ENCODE data around the gene CLNK. TPM values are rescaled to one million over a fixed set of nuclear protein-coding genes. Genes with fewer than 3 reads are reported as not detected.

Gene CLNK
- total RNA-seq, 1 experiment from 2014 or later, result not detected

GRCh38 chr4:10480616-10481015 lies 204.0 kb downstream of the CLNK start (continued):
- no peak for TF ChIP-seq SRF (IDR thresholded peaks at IDR 0.05; ENCODE audit: low read depth)
- TF ChIP-seq CBX3 (IDR thresholded peaks at IDR 0.05; ENCODE audit: low read depth), result no peak
- TF ChIP-seq EGR1 (IDR thresholded peaks at IDR 0.05; ENCODE audit: low read depth), result no peak

DNA sequence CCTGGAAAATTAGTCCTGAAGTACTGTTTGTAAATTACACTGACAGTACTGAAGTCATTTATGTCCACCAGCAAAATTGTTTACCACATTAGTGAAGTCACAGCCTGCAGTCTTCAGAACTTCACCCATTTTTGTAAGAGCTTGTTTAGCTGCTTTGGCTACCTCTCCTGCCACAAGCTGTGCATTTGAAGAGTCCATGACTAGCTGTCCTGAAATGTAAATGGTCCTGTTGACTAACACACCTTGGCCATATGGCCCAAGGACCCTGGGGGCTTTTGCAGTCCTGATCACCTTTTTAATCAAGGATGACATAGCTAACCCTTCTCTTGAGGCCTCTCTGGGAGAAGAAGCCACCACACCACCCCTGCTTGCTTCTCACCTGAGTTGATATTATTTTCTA lies 205.9 kb downstream of the CLNK start:
- Histone ChIP-seq H3K4me1 (ENCODE audit: control insufficient read depth in 1 of 2, insufficient read depth in 2 of 2, low read length in 2 of 2) (no peaks in the 10 kb centered on the region), H3K9ac (ENCODE audit: low read length) (no peak overlapping the region), H3K27me3 (ENCODE audit: insufficient read depth, low read length) (no peaks in the 10 kb centered on the region), H2AFZ (ENCODE audit: low read depth, low read length, poor library complexity, severe bottlenecking) (no peak overlapping the region), H3K9me2 (ENCODE audit: insufficient read depth) (no peaks in the 10 kb centered on the region), H4K20me1 (ENCODE audit: insufficient read depth) (no peaks in the 10 kb centered on the region), H3K4me3 (replicated peaks in 1 of 2; ENCODE audit: low read depth in 1 of 2, low read length in 2 of 2) (no peak overlapping the region), H3K36me3 (ENCODE audit: control insufficient read depth in 1 of 2, insufficient read depth in 2 of 2, low read length in 2 of 2) (no peaks in the 10 kb centered on the region), H3K9me3 (ENCODE audit: control insufficient read depth in 1 of 2, insufficient read depth in 1 of 2, low read depth in 1 of 2, low read length in 2 of 2) (no peaks in the 10 kb centered on the region), H3K27ac (ENCODE audit: low read depth, low read length) (no peak overlapping the region), H3K79me2 (ENCODE audit: insufficient read depth, low read length) (no peaks in the 10 kb centered on the region), H3K4me2 (ENCODE audit: low read length) (no peak overlapping the region)
- DNase-seq (ENCODE audit: low read depth, low spot score) (no peak), ATAC-seq (no peak)
- CTCF ChIA-PET, result no interaction called here
- intact Hi-C loops (cut with micrococcal nuclease), result no loop called here
- no TSS peak for BruUV-seq (replicated peaks)
- RAD21 ChIA-PET (ENCODE audit: low non-redundant PET in 1 of 2, low total read pairs in 2 of 2, uncharacterized antibody in 2 of 2, unreplicated experiment in 2 of 2), result interaction anchor here in 1 of 2 experiments (0.6 kb wide), 1 partner anchor 190 kb away, joined by 3 read pairs; no protein-coding TSS in a partner anchor
- POLR2A ChIA-PET, result no interaction called here
- TF ChIP-seq EGR1 (IDR thresholded peaks at IDR 0.05; ENCODE audit: low read depth) (no peak), EZH2phosphoT487 (IDR thresholded peaks at IDR 0.05; ENCODE audit: borderline replicate concordance) (no peak), POLR2A (IDR thresholded peaks at IDR 0.05; ENCODE audit: borderline replicate concordance, extremely low read depth, insufficient read depth, insufficient read length) (no peak), CEBPB (IDR thresholded peaks at IDR 0.05; ENCODE audit: low read depth) (no peak), SRF (IDR thresholded peaks at IDR 0.05; ENCODE audit: low read depth) (no peak), CBX3 (IDR thresholded peaks at IDR 0.05; ENCODE audit: low read depth) (no peak), SP1 (IDR thresholded peaks at IDR 0.05; ENCODE audit: low read depth) (no peak), SIN3A (IDR thresholded peaks at IDR 0.05; ENCODE audit: low read depth) (no peak), CTCF (IDR thresholded peaks at IDR 0.05 in 2 of 3, conservative IDR thresholded peaks at IDR 0.05 in 1 of 3; ENCODE audit: borderline replicate concordance in 1 of 3, insufficient read depth in 1 of 3, low read depth in 2 of 3, low read length in 2 of 3) (no peak), ELF1 (IDR thresholded peaks at IDR 0.05; ENCODE audit: borderline replicate concordance, low read depth) (no peak), JUND (IDR thresholded peaks at IDR 0.05) (no peak), REST (IDR thresholded peaks at IDR 0.05; ENCODE audit: low read depth) (no peak), ZNF274 (IDR thresholded peaks at IDR 0.05; ENCODE audit: low read depth, low read length) (no peak), EZH2 (IDR thresholded peaks at IDR 0.05) (no peak), RAD21 (IDR thresholded peaks at IDR 0.05; ENCODE audit: low read depth) (no peak)
- TF ChIP-seq, protein P1, sequence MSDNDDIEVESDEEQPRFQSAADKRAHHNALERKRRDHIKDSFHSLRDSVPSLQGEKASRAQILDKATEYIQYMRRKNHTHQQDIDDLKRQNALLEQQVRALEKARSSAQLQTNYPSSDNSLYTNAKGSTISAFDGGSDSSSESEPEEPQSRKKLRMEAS (IDR thresholded peaks at IDR 0.05), result no peak

Measured in HCT116 (cell line).